ENCODE measurements around the gene HAAO. TPM values are rescaled to one million over a fixed set of nuclear protein-coding genes. Genes with fewer than 3 reads are reported as not detected.

HAAO gene
- total and polyA plus RNA-seq, 9 donors, result 6.2 to 33.0 (median 26.1) TPM

DNA sequence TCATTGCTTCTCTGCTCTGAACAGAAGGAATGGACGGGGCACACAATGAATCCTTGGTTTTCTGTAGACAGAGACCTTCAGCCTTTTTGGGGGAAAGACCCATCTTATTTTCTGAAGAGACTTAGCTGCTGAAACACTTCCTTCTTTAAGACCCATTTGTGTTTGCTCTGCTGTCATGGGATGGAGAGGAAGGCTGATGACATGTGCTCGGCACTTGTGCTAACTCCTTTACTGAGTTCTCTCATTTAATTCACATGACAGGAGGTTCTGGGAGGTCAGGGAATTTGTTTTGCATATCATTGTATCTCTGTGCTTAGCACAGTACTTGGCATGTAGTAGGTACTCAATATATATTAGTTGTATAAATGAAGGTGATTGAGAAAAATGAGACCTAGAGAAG, 67.5 kb downstream of the HAAO start:
- TF ChIP-seq POLR2A (IDR thresholded peaks at IDR 0.05), result no peak
- TF ChIP-seq, protein P1, sequence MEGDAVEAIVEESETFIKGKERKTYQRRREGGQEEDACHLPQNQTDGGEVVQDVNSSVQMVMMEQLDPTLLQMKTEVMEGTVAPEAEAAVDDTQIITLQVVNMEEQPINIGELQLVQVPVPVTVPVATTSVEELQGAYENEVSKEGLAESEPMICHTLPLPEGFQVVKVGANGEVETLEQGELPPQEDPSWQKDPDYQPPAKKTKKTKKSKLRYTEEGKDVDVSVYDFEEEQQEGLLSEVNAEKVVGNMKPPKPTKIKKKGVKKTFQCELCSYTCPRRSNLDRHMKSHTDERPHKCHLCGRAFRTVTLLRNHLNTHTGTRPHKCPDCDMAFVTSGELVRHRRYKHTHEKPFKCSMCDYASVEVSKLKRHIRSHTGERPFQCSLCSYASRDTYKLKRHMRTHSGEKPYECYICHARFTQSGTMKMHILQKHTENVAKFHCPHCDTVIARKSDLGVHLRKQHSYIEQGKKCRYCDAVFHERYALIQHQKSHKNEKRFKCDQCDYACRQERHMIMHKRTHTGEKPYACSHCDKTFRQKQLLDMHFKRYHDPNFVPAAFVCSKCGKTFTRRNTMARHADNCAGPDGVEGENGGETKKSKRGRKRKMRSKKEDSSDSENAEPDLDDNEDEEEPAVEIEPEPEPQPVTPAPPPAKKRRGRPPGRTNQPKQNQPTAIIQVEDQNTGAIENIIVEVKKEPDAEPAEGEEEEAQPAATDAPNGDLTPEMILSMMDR (IDR thresholded peaks at IDR 0.05), result no peak
- no peak for TF ChIP-seq EP300 (IDR thresholded peaks at IDR 0.05)
- Histone ChIP-seq H3K9me3 (no peaks in the 10 kb centered on the region), H3K27me3 (no peaks in the 10 kb centered on the region), H3K4me3 (no peak overlapping the region), H3K4me1 (ENCODE audit: insufficient read depth) (peaks cover 7% of the 10 kb centered on the region), H3K36me3 (no peaks in the 10 kb centered on the region), H3K27ac (no peak overlapping the region)
- no peak for DNase-seq
- 97 to 98% (median 97%) methylated on average over 2 of the region's 2 CpGs for WGBS, 3 donors
- intact Hi-C loops (cut with DNase I), result no loop called here

DNA sequence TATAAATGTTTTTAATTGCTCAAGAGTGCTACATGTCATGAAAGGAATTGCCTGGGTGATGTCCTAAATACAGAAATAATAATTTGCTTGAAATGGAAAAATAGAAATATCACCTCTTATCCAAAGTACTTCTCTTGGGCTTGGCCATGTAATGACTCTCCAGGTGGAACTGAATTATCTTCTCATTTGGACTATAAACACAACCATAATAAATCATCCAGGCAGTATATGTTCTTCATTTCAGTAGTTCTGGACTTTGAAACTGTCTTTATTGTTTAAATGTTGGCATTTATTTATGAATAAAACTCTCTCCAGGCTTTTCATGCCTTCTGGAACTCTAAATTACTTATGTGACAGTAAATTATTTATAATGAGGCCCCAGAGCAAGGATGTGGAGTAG, 68.9 kb downstream of the HAAO start:
- no peaks in the 10 kb centered on the region for H3K9me3 ChIP-seq
- no peak for DNase-seq
- no peak for TF ChIP-seq POLR2A (IDR thresholded peaks at IDR 0.05)
- TF ChIP-seq, protein P1 (IDR thresholded peaks at IDR 0.05), result no peak
- TF ChIP-seq EP300 (IDR thresholded peaks at IDR 0.05), result no peak
- H3K27me3 ChIP-seq, result no peaks in the 10 kb centered on the region
- no peak overlapping the region for H3K4me3 ChIP-seq
- H3K36me3 ChIP-seq, result no peaks in the 10 kb centered on the region
- intact Hi-C loops (cut with DNase I), result no loop called here
- H3K4me1 ChIP-seq (ENCODE audit: insufficient read depth), result peaks cover 7% of the 10 kb centered on the region
- no peak overlapping the region for H3K27ac ChIP-seq

DNA sequence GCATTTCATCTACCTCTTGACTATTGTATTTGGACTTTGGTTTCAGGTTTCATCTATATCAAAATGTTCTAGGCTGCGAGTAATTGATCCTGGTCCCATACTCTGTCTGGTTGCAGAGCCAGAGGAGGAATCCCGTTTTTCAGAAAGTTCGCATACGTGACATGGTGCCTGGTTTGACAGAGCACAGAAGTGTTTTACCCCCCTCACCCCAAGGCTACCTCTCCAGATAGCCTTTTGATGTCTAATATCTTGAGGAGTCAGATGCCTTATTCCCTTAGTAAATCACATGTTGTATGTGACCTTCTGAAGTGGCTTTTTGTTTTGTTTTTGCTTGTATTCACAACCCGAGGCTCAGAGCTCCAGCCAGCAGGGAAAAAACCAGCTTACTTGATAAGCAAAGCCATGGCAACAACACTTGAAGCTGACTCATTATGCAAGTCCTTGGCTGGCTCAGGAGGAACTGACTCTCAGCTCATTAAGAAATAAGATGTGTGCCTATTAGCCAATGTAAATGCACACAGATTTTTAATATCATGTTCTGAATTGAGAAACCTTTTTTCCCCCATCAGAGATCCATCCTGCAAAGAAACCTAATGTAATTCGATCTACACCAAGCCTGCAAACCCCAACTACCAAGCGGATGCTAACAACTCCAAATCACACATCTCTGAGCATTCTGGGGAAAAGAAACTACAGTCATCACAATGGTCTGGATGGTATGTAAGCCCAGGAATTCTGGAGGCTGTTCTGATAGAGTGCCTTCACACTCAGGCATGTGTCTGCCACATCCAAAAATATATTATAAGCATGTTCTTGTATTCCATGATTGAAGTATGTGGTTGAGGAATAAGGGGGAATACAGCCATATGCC, 69.8 kb downstream of the HAAO start:
- Histone ChIP-seq H3K27me3 (no peaks in the 10 kb centered on the region), H3K4me1 (ENCODE audit: insufficient read depth) (peaks cover 7% of the 10 kb centered on the region), H3K27ac (peak overlapping the region in 1 of 2 donors; percentile 55), H3K4me3 (no peak overlapping the region), H3K36me3 (no peaks in the 10 kb centered on the region), H3K9me3 (no peaks in the 10 kb centered on the region)
- 16 to 25% (median 19%) methylated on average over 7 of the region's 7 CpGs for WGBS, 3 donors
- intact Hi-C loops (cut with DNase I), result no loop called here
- DNase-seq, result peak; percentile 50 to 81 (median 61)
- TF ChIP-seq EP300 (IDR thresholded peaks at IDR 0.05) (no peak), POLR2A (IDR thresholded peaks at IDR 0.05) (no peak)
- TF ChIP-seq, protein P1 (IDR thresholded peaks at IDR 0.05), result peak in 1 of 3 donors; percentile 11

DNA sequence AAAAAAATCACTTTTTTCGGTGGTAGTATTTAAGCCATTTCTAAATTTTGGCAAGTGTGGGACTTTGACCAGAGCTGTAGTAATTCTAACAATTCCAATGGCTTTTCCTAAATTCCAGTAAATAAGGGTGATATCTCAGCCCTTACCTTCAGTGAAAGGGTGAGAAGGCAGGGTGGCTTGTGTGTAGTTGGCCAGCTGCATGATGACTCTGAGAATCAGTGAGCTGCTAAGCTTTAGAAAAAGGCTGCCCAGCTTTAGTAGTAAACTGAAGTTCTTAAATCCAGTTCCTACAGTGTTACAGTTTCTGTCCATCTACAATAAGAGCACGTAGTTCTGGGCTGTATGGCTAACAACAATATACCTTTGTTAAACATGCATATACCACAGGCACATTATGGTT, 70.5 kb downstream of the HAAO start:
- Histone ChIP-seq H3K36me3 (no peaks in the 10 kb centered on the region), H3K4me1 (ENCODE audit: insufficient read depth) (peaks cover 7% of the 10 kb centered on the region), H3K9me3 (no peaks in the 10 kb centered on the region), H3K27me3 (no peaks in the 10 kb centered on the region), H3K27ac (peak overlapping the region in 1 of 2 donors; percentile 55), H3K4me3 (no peak overlapping the region)
- no peak for DNase-seq
- TF ChIP-seq, protein P1 (IDR thresholded peaks at IDR 0.05), result no peak
- no peak for TF ChIP-seq POLR2A (IDR thresholded peaks at IDR 0.05)
- 59 to 67% (median 62%) methylated on average over 2 of the region's 2 CpGs for WGBS, 3 donors
- intact Hi-C loops (cut with DNase I), result no loop called here

Other genes starting within 250 kb of the HAAO start
- 10 to 100 TPM; 31.9 to 86.6 (median 61.0) TPM for gene MTA3, start 224.0 kb downstream of the HAAO start, total RNA-seq
- 10 to 100 TPM; 55.2 to 87.5 TPM for gene MTA3, start 224.0 kb downstream of the HAAO start, polyA plus RNA-seq
- 1 to 10 TPM; 1.0 to 7.8 (median 6.0) TPM for gene OXER1, start 28.4 kb downstream of the HAAO start, total RNA-seq
- gene OXER1, start 28.4 kb downstream of the HAAO start, polyA plus RNA-seq, result 1 to 10 TPM in 1 of 2 donors, under 1 TPM in 1; 0.37 to 4.0 TPM

All from ovary (tissue), 9 donors.